Hepatocyte (in vitro differentiated cells): ENCODE measurements around the gene REX1BD. TPM values are rescaled to one million over a fixed set of nuclear protein-coding genes. Genes with fewer than 3 reads are reported as not detected.

ENCODE experiments used
- DNase-seq: peaks from one replicate; pipeline ENCODE4 v3.0.0-alpha.2; 2016; ENCODE audit warnings: low spot score
- H2AFZ ChIP-seq: fragments of 200-600 bp; sonication (generic); 2 replicates; pipeline ENCODE4 v1.6.0; 2016; ENCODE audit warnings: antibody characterized with exemption, mild to moderate bottlenecking
- H3K27ac ChIP-seq: fragments of 200-600 bp; sonication (generic); 2 replicates; pipeline ENCODE4 v1.5.1; 2016; ENCODE audit warnings: mild to moderate bottlenecking
- H3K27me3 ChIP-seq: fragments of 200-600 bp; sonication (generic); 2 replicates; pipeline ENCODE4 v1.6.1; 2016
- H3K36me3 ChIP-seq: fragments of 200-600 bp; sonication (generic); replicated peaks from 2 replicates; pipeline ENCODE4 v1.5.1; 2016; ENCODE audit warnings: low read depth; ENCODE audit not compliant: insufficient read depth
- H3K4me1 ChIP-seq: fragments of 200-600 bp; sonication (generic); 2 replicates; pipeline ENCODE4 v1.5.1; 2016; ENCODE audit warnings: mild to moderate bottlenecking, moderate library complexity; ENCODE audit not compliant: insufficient read depth
- H3K4me2 ChIP-seq: fragments of 200-600 bp; sonication (generic); 2 replicates; pipeline ENCODE4 v1.6.0; 2016
- H3K4me3 ChIP-seq: fragments of 200-600 bp; sonication (generic); 2 replicates; pipeline ENCODE4 v1.5.1; 2016; ENCODE audit warnings: mild to moderate bottlenecking
- H3K79me2 ChIP-seq: fragments of 200-600 bp; sonication (generic); 2 replicates; pipeline ENCODE4 v1.6.0; 2017; ENCODE audit warnings: mild to moderate bottlenecking
- H3K9me2 ChIP-seq: fragments of 200-600 bp; sonication (generic); replicated peaks from 2 replicates; pipeline ENCODE4 v1.6.0; 2017; ENCODE audit warnings: mild to moderate bottlenecking; ENCODE audit not compliant: insufficient read depth
- H3K9me3 ChIP-seq: fragments of 200-600 bp; sonication (generic); 2 replicates; pipeline ENCODE4 v1.5.1; 2016; ENCODE audit warnings: low read depth, mild to moderate bottlenecking
- H4K20me1 ChIP-seq: fragments of 200-600 bp; sonication (generic); 2 replicates; pipeline ENCODE4 v1.6.0; 2016; ENCODE audit warnings: mild to moderate bottlenecking; ENCODE audit not compliant: insufficient read depth, poor library complexity, severe bottlenecking
- CTCF ChIP-seq: fragments of 200-600 bp; sonication (generic); IDR thresholded peaks from 2 replicates; pipeline ENCODE4 v1.5.1; 2016; ENCODE audit warnings: antibody characterized with exemption, mild to moderate bottlenecking; ENCODE audit not compliant: poor library complexity
- EZH2 ChIP-seq: fragments of 200-600 bp; sonication (generic); IDR thresholded peaks from 2 replicates; pipeline ENCODE4 v1.6.1; 2016; ENCODE audit warnings: antibody characterized with exemption, mild to moderate bottlenecking, borderline replicate concordance
- EZH2phosphoT487 ChIP-seq: fragments of 200-600 bp; sonication (generic); IDR thresholded peaks from one replicate; pipeline ENCODE4 v1.6.1; 2018; ENCODE audit warnings: antibody characterized with exemption, mild to moderate bottlenecking, low read depth, moderate library complexity; ENCODE audit not compliant: unreplicated experiment, severe bottlenecking
- WGBS: methylation state at CpG from one replicate; pipeline ENCODE4 v1.1.6; 2016; ENCODE audit warnings: low lambda C conversion rate; ENCODE audit errors: missing lambda C conversion rate; 5-methylcytosine and 5-hydroxymethylcytosine counted together
- polyA plus RNA-seq: library from polyadenylated mRNA; unstranded; fragments of >200 nt; fragmentation: Nextera tagmentation; extraction: Ambion mirVana; gene quantifications from 2 replicates; pipeline ENCODE4 v1.2.1, GENCODE V29; 2016
- total RNA-seq: library from RNA; depleted of rRNA; stranded (reverse); fragments of >200 nt; gene quantifications from 2 replicates; pipeline ENCODE4 v1.2.3, GENCODE V29; 2014

The REX1BD gene
- total and polyA plus RNA-seq, 2 experiments from 2014 or later = 62.6 to 105 TPM

GRCh38 chr19:18612772-18613588 lies 24.4 kb downstream of the REX1BD start, which contains the start of gene TMEM59L:
TSS of gene TMEM59L (plus strand) at chr19:18612870. CDS start at chr19:18612959, 89 bp downstream.
- no peaks in the 10 kb centered on the region for H3K9me3 ChIP-seq
- peak within 1 kb of the TSS; percentile 92 for H3K4me2 ChIP-seq
- peaks cover 26% of the 10 kb centered on the region for H3K4me1 ChIP-seq
- no peaks in the 10 kb centered on the region for H3K9me2 ChIP-seq
- TF ChIP-seq EZH2phosphoT487 (no peak), CTCF (no peak), EZH2 (peak; percentile 75)
- H3K36me3 ChIP-seq = no peaks in the 10 kb centered on the region
- peak within 1 kb of the TSS; percentile 60 for H2AFZ ChIP-seq
- no peak for DNase-seq
- peak within 1 kb of the TSS; percentile 45 for H3K4me3 ChIP-seq
- no peaks in the 10 kb centered on the region for H4K20me1 ChIP-seq
- peaks cover 80% of the 10 kb centered on the region for H3K27me3 ChIP-seq
- no peaks in the 10 kb centered on the region for H3K79me2 ChIP-seq
- under 1% methylated on average over 46 of the region's 70 CpGs for WGBS
- H3K27ac ChIP-seq = no peak within 1 kb of the TSS

- no peaks in the 10 kb centered on the region for H3K9me2 ChIP-seq
- H3K27me3 ChIP-seq = peaks cover 72% of the 10 kb centered on the region
- WGBS = 36% methylated on average over 17 of the region's 23 CpGs
- no peak overlapping the region for H3K4me3 ChIP-seq
- no peaks in the 10 kb centered on the region for H4K20me1 ChIP-seq
- H3K27ac ChIP-seq = no peak overlapping the region
- H3K4me2 ChIP-seq = peak overlapping the region; percentile 92
- H3K9me3 ChIP-seq = no peaks in the 10 kb centered on the region
- H2AFZ ChIP-seq = no peak overlapping the region
- no peaks in the 10 kb centered on the region for H3K36me3 ChIP-seq
- DNase-seq = no peak
- H3K4me1 ChIP-seq = peaks cover 26% of the 10 kb centered on the region
- no peaks in the 10 kb centered on the region for H3K79me2 ChIP-seq
- no peak for TF ChIP-seq CTCF
- no peak for TF ChIP-seq EZH2
- TF ChIP-seq EZH2phosphoT487 = no peak
These were observed 25.1 kb downstream of the REX1BD start for GRCh38 chr19:18613589-18614234.

GRCh38 chr19:18616023-18616422 lies 27.4 kb downstream of the REX1BD start:
- Histone ChIP-seq H3K36me3 (no peaks in the 10 kb centered on the region), H4K20me1 (no peaks in the 10 kb centered on the region), H3K9me3 (no peaks in the 10 kb centered on the region), H3K4me1 (peaks cover 20% of the 10 kb centered on the region), H3K4me2 (no peak overlapping the region), H3K4me3 (no peak overlapping the region), H3K27ac (no peak overlapping the region), H3K9me2 (no peaks in the 10 kb centered on the region), H3K27me3 (peaks cover 49% of the 10 kb centered on the region), H2AFZ (no peak overlapping the region), H3K79me2 (no peaks in the 10 kb centered on the region)
- no peak for TF ChIP-seq EZH2phosphoT487
- no peak for TF ChIP-seq EZH2
- no peak for TF ChIP-seq CTCF
- no peak for DNase-seq
- WGBS = 95% methylated on average over 3 of the region's 3 CpGs
